ENCODE results near the gene SMOC2.

SMOC2 gene

GRCh38 chr6:168441434-168442391, 729 bp downstream of the SMOC2 start:
- FAIRE-seq: no peak
- no peak for DNase-seq (ENCODE audit: extremely low spot score, insufficient read length, low read depth)

- FAIRE-seq: no peak
- no peak for DNase-seq (ENCODE audit: extremely low spot score, insufficient read length, low read depth)
Observed at GRCh38 chr6:168442646-168443045, 1.7 kb downstream of the SMOC2 start.

GRCh38 chr6:168447282-168447681, 6.3 kb downstream of the SMOC2 start:
- DNase-seq (ENCODE audit: extremely low spot score, insufficient read length, low read depth): no peak
- FAIRE-seq: no peak

GRCh38 chr6:168447700-168448099, 6.7 kb downstream of the SMOC2 start:
- DNase-seq (ENCODE audit: extremely low spot score, insufficient read length, low read depth) (no peak), FAIRE-seq (no peak)

GRCh38 chr6:168448243-168448855, 7.4 kb downstream of the SMOC2 start:
- FAIRE-seq: no peak
- DNase-seq (ENCODE audit: extremely low spot score, insufficient read length, low read depth): no peak

GRCh38 chr6:168450917-168451316, 9.9 kb downstream of the SMOC2 start:
- DNase-seq (ENCODE audit: extremely low spot score, insufficient read length, low read depth) (no peak), FAIRE-seq (no peak)

GRCh38 chr6:168451805-168452517, 11.0 kb downstream of the SMOC2 start:
- DNase-seq (ENCODE audit: extremely low spot score, insufficient read length, low read depth): no peak
- FAIRE-seq: no peak

- FAIRE-seq (no peak), DNase-seq (ENCODE audit: extremely low spot score, insufficient read length, low read depth) (no peak)
Observed at GRCh38 chr6:168452685-168453377, 11.8 kb downstream of the SMOC2 start.

- no peak for FAIRE-seq
- DNase-seq (ENCODE audit: extremely low spot score, insufficient read length, low read depth): no peak
Observed at GRCh38 chr6:168455847-168456530, 15.0 kb downstream of the SMOC2 start.

GRCh38 chr6:168456907-168457652, 16.1 kb downstream of the SMOC2 start:
- FAIRE-seq: no peak
- no peak for DNase-seq (ENCODE audit: extremely low spot score, insufficient read length, low read depth)

- no peak for DNase-seq (ENCODE audit: extremely low spot score, insufficient read length, low read depth)
- no peak for FAIRE-seq
Observed at GRCh38 chr6:168457653-168457934, 16.6 kb downstream of the SMOC2 start.

- FAIRE-seq: no peak
Observed at GRCh38 chr6:168458101-168458500, 17.1 kb downstream of the SMOC2 start.

GRCh38 chr6:168459572-168459971, 18.6 kb downstream of the SMOC2 start:
- DNase-seq (ENCODE audit: extremely low spot score, insufficient read length, low read depth): no peak
- no peak for FAIRE-seq

More at GRCh38 chr6:168458101-168458500, 17.1 kb downstream of the SMOC2 start:
- no peak for DNase-seq (ENCODE audit: extremely low spot score, insufficient read length, low read depth)

- no peak for FAIRE-seq
- no peak for DNase-seq (ENCODE audit: extremely low spot score, insufficient read length, low read depth)
Observed at GRCh38 chr6:168462289-168462853, 21.4 kb downstream of the SMOC2 start.

GRCh38 chr6:168464546-168464945, 23.6 kb downstream of the SMOC2 start:
- FAIRE-seq (no peak), DNase-seq (ENCODE audit: extremely low spot score, insufficient read length, low read depth) (no peak)

GRCh38 chr6:168468045-168468444, 27.1 kb downstream of the SMOC2 start:
- DNase-seq (ENCODE audit: extremely low spot score, insufficient read length, low read depth) (no peak), FAIRE-seq (no peak)

GRCh38 chr6:168469521-168469920, 28.5 kb downstream of the SMOC2 start:
- FAIRE-seq (no peak), DNase-seq (ENCODE audit: extremely low spot score, insufficient read length, low read depth) (no peak)

- FAIRE-seq (no peak), DNase-seq (ENCODE audit: extremely low spot score, insufficient read length, low read depth) (no peak)
Observed at GRCh38 chr6:168469926-168470325, 28.9 kb downstream of the SMOC2 start.

GRCh38 chr6:168472363-168472762, 31.4 kb downstream of the SMOC2 start:
- DNase-seq (ENCODE audit: extremely low spot score, insufficient read length, low read depth) (no peak), FAIRE-seq (no peak)

Measured in GM18507 (cell line).